Endothelial cell of umbilical vein (primary cell): ENCODE data around the gene SPSB1.

Experiments
- CTCF ChIP-seq, 2 donors: IDR thresholded peaks; 1 replicate in 1 of 2; 2 replicates in 1 of 2; pipeline ENCODE4 v1.5.1; 2011; ENCODE audit warnings: low read length in 2 of 2, mild to moderate bottlenecking in 2 of 2, moderate library complexity in 2 of 2, control low read depth in 1 of 2, inconsistent platforms in 1 of 2, low read depth in 1 of 2; ENCODE audit not compliant: insufficient read depth in 1 of 2; ENCODE audit errors: extremely low read depth in 1 of 2
- EZH2 ChIP-seq: IDR thresholded peaks from 2 replicates; pipeline ENCODE4 v1.6.1; 2012; ENCODE audit warnings: borderline replicate concordance, low read depth, mild to moderate bottlenecking, moderate library complexity, low read length, inconsistent platforms; ENCODE audit not compliant: severe bottlenecking
- FOS ChIP-seq: IDR thresholded peaks from 2 replicates; pipeline ENCODE4 v1.6.1; 2011; ENCODE audit warnings: mild to moderate bottlenecking, low read length, moderate library complexity, borderline replicate concordance; ENCODE audit not compliant: insufficient read depth
- JUN ChIP-seq: IDR thresholded peaks from 2 replicates; pipeline ENCODE4 v1.6.1; 2011; ENCODE audit warnings: borderline replicate concordance, low read depth; ENCODE audit not compliant: insufficient read length, insufficient read depth

- TF ChIP-seq FOS, result no peak
- TF ChIP-seq CTCF (IDR thresholded peaks at IDR 0.05; ENCODE audit: extremely low read depth in 1 of 2, insufficient read depth in 1 of 2, low read depth in 1 of 2, low read length in 2 of 2), result no peak
- no peak for TF ChIP-seq JUN
- TF ChIP-seq EZH2, result no peak
Measured at GRCh38 chr1:9248341-9249262, 44.1 kb upstream of the SPSB1 start.
